Measurements from ENCODE around the gene CTAG1A.
"Not testable (repeated sequence)": the region's sequence is repeated elsewhere in the genome, so short reads cannot be mapped to it uniquely, and the experiment has no call there.

CTAG1A gene

DNA sequence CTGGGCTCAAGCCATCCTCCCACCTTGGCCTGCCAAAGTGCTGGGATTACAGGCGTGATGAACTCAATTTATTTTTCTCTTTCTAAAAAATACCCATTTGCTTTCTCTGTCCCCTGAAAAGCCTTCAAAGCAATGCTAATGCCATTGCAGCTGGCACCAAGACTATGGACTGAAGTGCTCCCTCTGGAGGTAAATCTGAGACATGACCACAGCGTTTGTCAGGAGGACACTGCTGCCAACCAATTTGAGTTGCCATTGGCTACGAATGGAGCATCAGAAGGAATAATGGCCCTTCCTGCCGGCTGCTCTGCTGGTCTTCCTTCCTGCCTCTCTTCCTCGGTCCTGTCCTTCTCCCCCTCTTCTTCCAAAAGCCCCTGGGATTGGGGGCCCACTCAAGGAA, 9.9 kb upstream of the CTAG1A start:
- not testable (repeated sequence) for DNase-seq

DNA sequence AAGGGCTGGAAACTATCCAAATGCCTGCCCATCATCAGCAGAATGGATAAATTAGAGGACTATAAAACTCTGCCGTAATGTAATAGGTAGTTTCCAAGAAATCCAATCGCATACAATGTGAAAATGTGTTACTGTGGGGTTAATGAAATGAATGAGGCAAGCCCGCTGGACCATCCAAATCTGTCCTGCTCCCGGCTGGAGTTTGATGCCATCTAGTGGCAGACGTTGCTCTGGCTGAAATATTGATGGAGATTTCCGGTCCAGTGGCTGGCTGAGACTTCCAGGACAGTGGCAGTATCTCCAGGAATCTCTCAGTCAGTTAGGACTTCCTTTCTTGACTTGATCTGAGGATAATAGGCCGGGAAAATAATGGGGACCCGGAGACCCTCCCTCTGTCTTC, 1.9 kb upstream of the CTAG1A start:
- not testable (repeated sequence) for DNase-seq

DNA sequence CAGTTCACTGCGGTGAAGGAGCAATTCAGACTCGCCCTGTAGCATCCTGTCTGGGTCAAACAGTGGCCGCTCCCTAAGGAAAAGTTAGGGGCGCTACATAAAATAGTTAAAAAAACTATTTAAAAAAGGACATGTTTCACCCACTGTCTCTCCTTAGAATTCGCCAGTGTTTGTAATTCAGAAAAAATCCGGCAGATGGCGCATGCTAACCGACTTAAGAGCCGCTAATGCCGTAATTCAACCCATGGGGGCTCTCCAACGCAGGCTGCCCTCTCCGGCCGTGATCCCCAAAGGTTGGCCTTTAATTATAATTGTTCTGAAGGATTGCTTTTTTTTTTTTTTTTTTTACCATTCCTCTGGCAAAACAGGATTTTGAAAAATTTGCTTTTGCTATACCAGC, 5.5 kb downstream of the CTAG1A start:
- not testable (repeated sequence) for DNase-seq

DNA sequence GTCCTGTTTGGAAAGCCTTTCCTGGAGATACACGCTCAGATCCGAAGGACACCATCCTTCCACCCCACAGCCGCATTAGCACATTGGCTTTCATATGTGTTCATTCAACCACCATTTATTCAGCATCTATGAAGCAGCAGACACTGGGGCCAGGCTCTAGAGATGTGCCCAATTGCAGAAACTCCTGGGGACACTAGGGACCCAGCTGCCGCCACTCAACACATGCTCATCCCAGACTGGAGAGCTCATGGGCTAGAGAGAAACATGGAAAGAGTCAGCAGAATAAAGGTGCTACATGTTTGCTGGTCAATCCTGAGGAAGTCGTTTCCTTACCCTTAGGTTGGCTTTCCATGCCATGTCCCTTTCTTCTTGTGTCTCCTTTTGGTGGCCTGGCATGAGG, 7.6 kb downstream of the CTAG1A start:
- no peak for DNase-seq

DNA sequence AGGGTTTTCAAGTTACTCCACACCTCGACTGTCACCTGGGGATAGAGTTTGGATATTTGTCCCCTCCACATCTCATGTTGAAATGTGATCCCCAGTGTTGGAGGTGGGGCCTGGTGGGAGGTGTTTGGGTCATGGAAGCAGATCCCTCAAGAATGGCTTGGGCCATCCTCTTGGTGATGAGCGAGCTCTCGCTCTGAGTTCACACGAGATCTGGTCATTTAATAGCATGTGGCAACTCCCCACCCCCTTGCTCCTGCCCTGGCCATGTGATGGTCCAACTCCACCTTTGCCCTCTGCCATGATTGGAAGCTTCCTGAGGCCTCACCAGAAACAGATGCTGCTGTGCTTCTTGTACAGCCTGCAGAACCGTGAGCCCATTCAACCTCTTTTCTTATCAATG, 8.3 kb downstream of the CTAG1A start:
- no peak for DNase-seq

DNA sequence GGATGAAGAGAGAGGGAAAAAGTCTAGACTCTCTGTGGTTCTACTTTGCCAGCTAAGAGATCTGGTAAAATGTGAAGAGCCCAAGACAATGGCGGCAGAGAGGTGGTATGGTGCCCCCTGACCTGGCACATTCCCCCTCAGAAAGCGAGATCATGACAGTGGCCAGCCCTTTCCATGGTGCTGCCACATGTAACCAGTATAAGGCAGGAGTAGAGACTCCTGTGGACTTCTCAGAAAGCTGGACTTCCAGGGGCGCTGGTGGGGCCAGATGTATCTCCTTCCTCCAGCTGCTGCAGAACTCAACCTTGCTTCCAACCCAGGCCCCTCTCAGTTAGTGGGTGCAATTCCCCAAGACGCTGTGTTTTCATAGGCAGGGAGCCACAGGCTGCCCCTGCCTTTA, 9.6 kb downstream of the CTAG1A start:
- DNase-seq = no peak

DNA sequence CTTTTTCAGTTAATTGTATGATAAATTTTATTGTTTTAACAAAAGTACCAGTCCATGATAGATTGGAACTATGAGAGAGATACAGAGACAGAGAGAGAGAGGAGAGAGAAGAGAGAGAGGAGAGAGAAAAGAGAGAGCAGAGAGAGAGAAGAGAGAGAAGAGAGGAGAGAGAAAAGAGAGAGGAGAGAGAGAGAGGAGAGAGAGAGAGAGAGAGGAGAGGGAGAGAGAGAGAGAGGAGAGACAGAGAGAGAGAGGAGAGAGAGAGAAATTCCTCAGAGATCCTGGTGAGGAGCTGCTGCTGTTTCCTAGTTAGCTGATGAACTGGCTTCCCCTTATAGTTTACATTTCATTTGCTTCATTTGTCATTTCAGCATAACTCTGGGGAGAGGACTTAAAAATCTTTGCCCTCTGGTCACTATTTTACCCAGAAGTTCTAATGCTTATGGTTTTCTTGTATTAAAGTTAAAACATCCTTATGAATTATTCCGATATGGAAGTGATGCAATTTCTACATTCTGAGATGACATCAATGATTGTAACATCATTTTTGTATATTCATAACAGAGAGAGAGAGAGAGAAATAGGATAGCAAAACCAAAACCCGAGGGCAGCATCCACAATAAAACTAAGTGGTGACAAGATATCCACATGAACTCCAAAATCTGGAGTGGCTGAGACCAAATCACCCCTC, 10.8 kb downstream of the CTAG1A start:
- DNase-seq = no peak

DNA sequence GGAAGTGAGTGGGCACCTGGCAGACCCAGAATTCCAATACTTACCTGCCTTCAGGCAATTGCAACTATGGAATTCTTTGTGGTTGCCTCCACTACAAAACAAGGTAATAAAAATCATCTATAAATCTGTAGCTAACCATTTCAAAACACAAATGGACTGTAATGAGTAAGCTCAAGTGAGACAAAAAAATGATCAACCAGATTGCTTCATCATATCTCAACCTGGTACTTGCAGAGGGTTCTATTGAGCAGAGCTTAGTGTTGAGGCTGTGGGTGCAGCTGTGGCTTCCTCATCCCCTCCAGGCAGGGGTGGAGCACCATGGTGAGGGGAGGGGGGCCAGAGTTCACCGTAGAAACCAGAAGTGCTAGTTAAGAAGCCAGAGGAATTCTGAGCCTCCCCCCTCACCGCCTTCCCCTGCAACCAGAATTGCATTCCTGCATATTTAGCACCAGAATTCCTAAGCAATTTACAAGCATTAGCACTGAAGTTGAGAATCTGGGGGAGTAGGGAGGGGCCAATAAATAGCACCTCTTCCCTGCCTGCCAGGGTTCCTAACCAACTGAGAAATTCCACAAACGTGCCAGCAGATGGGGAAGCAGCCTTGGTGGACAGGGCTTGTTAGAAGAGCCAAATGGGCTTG, 11.5 kb downstream of the CTAG1A start:
- no peak for DNase-seq

DNA sequence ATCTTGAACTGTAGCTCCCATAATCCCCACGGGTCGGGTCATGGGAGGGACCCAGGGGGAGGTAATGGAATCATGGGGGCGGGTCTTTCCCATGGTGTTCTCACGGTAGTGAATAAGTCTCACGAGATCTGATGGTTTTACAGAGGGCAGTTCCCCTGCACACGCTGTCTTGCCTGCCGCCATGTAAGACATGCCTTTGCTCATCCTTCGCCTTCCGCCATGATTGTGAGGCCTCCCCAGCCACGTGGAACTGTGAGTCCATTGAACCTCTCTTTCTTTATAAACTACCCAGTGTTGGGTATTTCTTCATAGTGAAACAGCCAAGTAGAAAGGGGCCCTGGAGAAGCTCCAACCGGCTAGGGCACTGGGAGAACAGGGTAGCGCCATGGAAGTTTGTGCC, 12.3 kb downstream of the CTAG1A start:
- DNase-seq = no peak

DNA sequence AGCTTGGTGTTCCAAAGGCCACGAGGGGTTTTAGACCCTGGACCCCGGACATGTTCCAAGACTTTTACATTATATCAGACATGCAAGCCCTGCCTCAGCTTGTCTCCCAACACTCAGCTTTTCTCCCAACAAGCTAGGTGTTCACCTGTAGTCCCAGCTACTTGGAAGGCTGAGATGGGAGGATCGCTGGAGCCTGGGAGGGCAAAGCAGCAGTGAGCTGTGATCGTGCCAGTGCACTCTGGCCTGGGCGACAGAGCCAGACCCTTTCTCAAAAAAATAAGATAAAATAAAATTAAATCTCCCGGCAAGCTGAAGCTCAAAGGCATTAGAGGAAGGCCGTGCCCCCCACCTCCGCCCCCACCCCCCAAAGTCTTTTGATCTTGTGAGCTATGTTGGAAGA, 13.7 kb downstream of the CTAG1A start:
- DNase-seq = no peak

DNA sequence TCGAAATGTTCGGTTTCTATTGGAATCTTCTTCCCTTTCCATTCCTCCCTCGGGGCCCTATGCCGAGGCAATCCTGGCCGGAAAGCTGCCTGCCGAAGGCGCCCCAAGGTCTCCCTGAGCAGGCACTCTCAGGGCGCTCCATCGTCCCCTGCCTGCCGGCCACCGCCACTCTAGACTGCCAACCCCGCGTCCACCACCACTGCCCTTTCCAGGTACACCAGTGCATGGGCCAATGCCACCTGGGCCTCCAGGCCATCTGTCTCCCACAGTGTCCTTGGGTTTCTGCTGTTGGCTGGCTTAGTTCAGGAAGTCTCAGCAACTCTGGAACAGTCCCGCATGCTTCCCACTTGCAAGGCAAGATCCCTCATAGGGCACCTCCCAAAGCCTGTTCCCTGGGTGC, 14.6 kb downstream of the CTAG1A start:
- no peak for DNase-seq

DNA sequence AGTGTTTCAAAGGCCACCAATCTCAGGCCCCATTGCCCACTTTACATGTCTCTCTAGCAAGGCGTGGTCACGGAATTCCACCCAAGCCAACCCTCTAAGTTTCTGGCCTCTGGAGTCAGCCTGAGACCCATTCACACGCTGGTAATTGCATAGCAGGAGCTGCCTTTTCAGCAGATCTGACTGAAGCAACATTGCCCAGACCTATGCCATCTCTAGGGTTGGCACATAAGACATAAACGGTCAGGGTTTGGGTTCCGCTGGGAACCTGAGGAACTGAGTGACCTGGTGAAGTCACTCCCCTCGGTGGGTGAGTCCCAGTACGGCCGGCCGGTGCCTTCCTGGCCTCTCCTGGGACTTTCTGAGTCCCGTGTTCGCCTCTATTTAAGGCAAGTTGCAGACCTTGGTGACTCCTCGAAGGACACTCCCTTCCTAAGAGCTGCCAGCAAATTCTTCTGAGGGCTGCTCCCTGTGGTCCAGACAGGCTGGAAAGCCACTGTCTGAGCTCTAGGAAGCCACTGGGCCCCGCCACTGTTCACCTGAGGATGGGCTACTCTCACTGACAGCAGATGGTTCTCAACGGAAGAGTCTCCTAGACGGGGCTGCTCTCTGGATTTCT, 15.9 kb downstream of the CTAG1A start:
- DNase-seq = no peak

DNA sequence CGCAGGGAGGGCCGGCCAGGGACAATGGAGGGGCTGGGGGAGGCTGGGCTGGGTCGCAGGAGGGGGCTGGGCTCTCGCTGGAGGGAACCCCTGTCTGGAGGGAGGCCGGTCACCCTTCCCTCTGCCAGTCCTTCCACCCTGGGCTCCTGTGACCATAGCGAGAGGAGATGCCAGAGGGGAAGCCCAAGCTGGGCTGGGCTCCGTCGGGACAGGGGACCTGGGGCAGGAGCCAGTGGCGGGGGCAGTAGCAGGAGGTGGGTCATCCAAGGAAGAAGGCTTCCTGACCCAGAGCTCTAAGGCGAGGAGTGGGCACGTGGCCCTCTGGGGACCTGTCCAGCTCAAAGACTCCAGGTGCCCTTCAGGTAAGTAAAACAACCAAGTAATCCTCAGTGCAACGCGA, 17.3 kb downstream of the CTAG1A start:
- no peak for DNase-seq

DNA sequence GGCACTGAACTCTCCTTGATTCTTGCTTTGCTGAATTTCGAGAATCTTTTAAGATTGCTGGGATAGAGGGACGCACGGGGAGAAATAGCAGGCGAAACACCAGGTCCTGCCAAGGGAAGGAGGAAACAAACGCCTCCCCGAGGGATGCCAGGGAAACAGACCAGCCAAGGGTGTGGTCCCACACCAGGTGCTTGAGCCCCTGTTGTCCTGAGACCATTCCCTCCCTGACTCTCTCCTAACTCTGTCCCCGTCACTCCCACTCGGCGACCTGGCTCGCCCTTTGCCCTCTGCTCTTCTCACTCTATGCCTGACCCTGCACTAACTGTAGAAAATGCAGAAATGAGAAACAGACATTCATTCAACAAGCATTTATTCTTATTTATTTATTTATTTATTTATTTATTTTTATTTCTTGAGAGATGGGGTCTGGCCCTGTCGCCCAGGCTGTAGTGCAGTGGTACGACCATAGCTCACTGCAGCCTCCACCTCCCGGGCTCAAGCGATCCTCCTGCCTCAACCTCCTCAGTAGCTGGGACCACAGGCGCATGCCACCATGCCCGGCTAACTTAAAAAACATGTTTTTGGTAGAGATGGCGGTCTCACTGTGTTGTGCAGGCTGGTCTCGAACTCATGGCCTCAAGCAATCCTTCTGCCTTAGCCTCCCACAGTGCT, 18.0 kb downstream of the CTAG1A start:
- DNase-seq = no peak

DNA sequence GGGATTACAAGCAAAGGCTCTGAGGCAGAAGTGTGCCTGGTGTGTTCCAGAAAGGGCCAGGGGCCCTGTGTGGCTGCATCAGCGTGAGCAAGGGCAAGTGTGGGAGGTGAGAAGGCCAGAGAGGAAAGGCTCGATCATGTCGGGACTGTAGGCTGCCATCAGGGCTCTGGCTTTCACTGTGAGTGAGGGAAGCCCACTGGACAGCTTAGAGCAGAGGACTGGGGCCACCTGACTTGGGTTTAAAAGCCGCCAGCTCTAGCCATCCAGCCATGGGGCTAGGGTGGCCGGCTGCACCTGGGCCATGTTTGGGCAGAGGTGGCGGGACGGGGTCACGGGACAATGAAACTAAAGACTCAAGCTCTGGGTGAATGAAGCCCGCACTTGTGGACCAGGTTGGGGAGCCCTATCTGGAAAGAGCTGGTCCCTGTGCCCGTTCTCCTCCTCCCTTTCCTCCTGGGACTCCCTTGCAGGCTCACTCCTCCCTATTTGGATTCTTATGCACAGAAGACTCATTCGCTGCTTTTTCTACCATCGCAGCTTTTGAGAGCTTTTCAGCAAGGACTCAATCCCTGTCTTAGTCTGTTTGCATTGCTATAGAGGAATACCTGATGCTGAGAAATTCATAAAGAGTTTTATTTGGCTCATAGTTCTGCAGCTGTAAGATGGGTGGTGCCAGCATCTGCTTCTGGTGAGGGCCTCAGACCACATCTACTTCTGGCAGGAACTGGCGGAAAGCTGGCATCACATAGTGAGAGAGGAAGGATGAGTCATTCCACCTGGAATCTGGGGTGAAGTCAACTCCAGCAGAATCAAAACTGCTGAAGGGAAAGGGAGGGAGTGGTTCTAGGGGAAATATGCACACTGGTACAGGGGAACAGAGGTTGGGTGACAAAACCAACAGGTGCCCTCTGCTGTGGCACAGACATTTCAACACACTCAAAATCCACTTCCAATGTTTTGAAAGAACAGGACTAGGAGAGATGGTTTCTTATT, 18.8 kb downstream of the CTAG1A start:
- no peak for DNase-seq

DNA sequence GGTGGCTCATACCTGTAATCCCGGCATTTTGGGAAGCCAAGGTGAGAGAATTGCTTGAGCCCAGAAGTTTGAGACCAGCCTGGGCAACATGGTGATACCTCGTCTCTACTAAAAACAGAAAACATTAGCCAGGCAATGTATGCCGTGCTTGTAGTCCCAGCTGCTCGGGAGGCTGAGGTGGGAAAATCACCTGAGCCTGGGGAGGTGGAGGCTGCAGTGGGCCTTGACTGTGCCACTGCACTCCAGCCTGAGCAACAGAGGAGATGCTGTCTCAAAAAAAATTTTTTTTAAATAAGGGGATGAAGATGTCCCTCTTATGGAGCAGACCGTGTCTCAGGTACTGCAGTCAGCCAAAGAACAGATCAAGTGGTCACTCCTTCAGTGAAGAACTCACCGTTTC, 20.6 kb downstream of the CTAG1A start:
- no peak for DNase-seq

DNA sequence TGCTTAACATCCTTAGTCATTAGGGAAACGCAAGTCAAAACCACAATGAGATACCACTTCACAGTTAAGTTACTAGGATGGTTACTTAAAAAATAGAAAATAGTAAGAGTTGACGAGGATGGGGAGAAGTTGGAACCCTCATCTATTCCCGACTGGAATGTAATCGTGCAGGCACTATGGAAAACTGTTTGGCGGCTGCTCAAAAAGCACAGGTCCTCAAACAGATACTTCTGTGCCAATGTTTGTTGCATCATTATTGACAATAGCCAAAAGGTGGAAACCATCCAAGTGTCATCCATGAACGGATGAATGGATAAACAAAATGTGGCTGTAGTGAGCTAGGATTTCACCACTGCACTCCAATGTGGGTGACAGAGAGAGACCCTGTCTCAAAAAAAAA, 22.4 kb downstream of the CTAG1A start:
- DNase-seq = no peak

DNA sequence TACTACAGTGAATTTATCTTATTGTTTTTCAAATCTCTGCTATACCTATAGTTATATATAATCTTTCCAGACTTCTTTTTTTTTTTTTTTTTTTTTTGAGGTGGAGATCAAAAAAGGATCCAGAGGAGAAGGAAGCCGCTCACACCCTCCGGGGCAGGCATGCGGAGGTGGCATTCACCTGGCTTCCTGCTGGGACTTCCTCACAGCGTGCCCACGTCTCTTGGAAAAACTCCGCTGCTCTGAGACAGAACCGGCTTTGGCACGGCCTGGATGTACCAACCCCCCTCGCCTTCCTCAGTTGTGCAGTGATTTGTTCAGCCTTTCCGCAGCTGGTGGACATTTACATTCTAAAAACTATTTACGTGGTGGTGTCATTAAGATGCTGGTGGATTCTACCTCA, 23.0 kb downstream of the CTAG1A start:
- not testable (repeated sequence) for DNase-seq

DNA sequence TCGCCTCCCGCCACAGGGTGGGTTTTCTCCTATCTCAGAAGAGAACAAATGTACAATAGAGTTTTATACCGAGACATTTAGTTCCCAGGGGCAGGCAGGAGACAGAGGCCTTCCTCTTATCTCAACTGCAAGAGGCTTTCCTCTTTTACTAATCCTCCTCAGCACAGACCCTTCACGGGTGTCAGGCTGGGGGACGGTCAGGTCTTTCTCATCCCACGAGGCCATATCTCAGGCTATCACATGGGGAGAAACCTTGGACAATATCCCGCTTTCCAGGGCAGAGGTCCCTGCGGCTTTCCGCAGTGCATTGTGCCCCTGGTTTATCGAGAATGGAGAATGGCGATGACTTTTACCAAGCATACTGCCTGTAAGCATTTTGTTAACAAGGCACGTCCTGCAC, 23.9 kb downstream of the CTAG1A start:
- not testable (repeated sequence) for DNase-seq

DNA sequence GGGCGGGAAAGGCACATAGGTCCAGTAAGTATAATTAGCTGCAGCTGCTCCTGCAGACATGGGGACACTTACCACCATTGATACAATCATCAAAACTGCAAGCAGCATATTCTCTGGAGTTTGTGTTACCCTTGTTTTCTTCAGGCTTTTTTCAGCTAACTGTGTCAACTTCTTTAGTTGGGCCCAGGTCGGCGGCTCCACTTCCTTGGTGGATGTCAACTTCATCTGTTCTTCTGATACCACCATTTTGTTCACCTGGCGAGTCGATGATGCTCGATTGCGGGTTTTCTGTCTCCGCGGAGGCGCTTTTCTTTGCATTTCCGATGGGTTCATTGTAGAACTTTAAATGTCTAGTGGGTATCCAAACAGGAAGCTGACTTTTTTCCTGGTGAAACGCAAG, 26.2 kb downstream of the CTAG1A start:
- DNase-seq = not testable (repeated sequence)

DNA sequence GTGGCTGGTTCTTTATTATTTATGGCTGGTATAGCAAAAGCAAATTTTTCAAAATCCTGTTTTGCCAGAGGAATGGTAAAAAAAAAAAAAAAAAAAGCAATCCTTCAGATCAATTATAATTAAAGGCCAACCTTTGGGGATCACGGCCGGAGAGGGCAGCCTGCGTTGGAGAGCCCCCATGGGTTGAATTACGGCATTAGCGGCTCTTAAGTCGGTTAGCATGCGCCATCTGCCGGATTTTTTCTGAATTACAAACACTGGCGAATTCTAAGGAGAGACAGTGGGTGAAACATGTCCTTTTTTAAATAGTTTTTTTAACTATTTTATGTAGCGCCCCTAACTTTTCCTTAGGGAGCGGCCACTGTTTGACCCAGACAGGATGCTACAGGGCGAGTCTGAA, 28.7 kb downstream of the CTAG1A start:
- not testable (repeated sequence) for DNase-seq

DNA sequence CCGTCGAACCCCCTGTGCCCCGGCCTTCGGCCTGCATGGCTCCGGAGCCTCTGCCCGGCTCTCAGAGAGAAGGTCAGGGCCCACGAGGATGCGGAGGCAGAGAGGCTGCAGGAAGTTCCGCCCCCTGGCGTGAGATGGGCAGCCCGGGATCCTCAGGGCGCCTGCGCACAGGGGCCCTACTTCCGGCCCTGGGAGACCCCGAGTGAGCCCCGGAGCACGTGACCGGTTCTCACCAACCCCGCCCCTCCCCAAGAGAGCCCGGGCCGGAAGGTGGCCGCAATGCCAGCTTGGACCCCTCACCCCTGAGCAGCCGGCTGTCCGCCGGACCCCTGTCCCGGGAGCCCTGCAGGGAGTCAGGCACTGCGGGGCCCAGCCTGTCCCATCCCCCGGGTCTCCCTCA, 34.2 kb downstream of the CTAG1A start, which contains the start of gene CTAG1B:
Gene CTAG1B, minus strand, starts transcription at position 101 of the 400 bp plus-strand sequence. Its CDS starts 64 bp downstream, at position 37.
- not testable (repeated sequence) for DNase-seq

Data from activated CD4-positive, alpha-beta T cell treated with anti-CD3 and anti-CD28 coated beads for 1 hour (primary cell).